Measurements from ENCODE around the gene MAP9.
"Not testable (repeated sequence)": the region's sequence is repeated elsewhere in the genome, so short reads cannot be mapped to it uniquely, and the experiment has no call there.

MAP9 gene

DNA sequence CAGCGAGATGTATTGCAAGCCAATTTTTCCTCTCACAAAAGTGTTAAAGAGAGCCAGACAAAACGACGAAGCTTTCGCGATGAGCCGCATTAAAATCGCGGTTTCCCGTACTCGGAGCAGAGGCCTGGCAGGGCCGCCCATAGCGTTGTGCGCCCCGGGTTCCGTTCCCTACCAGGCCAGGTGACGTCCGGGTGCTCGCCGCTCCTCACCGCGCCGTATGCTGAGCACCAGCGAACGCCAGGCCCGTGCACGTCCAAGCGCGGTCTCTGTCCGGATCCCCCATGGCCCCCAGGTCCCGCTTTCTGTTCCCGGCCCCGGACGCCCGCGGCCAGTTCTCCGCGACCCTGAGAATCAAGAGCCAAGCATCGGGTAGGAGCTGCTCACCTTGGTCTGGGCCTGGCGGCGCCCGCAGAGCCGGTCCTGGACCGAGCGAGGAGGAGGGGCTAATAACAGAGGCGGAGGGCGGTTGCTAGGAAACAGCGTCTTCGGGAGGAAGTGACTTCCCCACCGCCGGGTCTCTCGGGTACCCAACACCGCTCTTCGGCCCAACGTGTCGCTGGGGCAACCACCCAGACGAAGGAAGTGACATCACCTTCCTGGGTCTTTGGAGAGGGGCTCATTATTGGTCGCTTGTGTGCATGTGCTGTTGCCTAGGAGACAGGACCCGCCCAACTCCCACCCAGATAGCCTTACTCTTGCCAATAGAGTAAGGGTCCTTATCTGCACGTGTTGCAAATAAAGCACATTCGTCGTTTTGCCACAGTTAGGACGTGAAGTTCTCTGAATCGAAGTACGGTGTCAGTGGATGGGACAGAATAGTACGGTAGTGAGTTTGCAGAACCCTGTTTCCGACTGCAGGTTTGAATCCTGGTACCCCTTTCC is at the start of gene MAP9:
MAP9 (minus strand) TSS at position 579 of the 882 bp plus-strand sequence. CDS start 1,115 bp downstream, outside the sequence.
- no peak for DNase-seq (ENCODE audit: low spot score)

DNA sequence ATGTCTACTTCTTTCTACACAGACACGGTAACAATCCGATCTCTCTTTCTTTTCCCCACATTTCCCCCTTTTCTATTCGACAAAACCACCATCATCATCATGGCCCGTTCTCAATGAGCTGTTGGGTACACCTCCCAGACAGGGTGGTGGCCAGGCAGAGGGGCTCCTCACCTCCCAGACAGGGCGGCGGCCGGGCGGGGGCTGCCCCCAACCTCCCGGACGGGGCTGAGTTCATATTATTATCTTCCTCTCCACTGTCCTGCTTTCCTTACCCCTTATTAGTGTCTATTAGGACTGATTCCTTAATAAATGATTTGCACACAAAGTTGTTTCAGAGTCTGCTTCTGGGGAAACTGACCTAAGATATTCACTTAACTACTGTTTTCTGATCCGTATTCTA is 48.0 kb upstream of the MAP9 start:
- DNase-seq (ENCODE audit: low spot score) = not testable (repeated sequence)

DNA sequence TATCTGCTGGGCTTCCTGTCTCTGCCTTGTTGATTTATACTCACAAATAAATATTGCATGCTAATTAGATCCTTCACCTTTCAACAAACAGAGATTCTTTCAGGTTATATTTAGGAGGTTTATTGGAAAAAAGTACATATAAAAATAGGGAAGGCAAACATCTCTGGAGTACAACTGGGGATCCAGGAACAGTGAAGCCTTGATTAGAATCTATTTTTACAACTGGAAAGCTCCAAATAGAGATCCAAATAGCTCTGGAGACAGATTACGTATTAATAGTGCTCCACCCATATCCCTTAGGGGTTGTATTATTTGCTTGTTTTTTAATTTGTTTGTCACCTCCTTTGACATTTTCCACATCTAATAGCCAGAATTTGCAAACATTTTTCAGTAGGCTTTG is 46.9 kb upstream of the MAP9 start:
- DNase-seq (ENCODE audit: low spot score) = no peak

DNA sequence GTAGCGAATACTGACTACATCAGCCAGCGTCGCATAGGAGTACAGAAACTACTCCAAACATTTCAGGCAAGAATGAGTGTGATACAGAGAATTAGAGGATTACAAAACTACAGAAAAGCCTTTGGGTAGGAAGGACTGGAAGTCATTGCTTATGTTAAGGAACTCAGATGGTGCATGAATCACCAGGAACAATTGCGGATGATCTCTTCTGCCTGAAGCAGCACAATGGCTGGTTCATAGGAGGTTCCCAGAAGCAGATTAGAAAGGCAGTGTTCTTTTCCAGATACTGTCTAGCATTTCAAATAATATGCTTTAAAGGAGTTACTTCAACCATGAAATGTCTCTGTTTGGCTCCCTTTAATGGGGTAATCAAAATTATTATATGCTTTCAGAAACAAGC is 42.5 kb upstream of the MAP9 start:
- DNase-seq (ENCODE audit: low spot score) = no peak

DNA sequence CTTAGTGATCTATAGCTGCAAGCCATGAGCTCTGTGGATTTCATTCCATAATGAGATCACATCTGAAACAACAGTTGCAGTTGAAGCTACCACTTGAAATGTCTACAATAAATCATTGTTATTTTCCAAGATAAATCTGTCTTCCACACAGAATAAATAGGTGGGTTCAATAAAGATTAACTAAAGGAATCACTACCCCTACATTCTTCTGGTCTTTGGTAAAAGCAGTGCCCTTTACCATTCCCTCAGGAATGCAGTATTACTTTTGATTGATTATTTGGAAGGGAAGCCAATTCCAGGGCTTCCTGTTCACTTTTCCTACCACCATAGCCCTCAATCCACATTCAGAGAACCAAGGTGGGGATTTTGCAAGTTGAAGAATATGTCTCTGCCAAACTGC is 38.9 kb upstream of the MAP9 start:
- no peak for DNase-seq (ENCODE audit: low spot score)

DNA sequence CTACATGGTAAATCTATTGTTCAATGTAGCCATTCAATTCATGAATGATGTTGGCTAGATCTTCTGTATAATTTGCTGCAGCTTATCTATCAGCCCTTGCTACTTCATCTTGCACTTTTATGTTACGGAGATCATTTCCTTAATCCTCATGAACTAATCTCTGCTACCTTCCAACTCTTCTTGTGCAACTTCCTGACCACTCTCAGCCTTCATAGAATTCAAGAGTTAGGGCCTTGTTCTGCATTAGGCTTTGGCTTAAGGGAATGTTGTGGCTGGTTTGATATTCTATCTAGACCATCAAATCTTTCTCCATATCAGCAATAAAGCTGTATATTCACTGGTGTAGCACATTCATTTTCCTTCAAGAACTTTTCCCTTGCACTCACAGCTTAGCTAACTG is 36.7 kb upstream of the MAP9 start:
- DNase-seq (ENCODE audit: low spot score) = no peak

DNA sequence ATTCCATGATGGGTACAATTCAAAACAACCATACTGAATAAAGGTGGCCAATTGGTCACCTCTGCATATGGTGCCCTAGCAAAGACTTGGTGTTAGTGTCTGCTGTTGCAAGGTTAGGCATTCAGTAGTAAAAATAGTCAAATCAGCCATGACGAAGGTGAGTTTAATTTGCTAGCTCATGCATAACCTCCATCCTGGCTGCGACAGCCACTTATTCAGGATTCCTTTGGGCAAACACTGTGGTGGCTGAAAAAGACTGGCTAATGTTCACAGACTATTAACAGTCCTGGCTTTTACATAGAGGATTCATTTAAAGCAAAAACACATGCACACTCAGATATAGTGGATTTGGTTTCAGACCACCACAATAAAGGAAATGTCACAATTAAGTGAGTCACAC is 34.8 kb upstream of the MAP9 start:
- DNase-seq (ENCODE audit: low spot score) = no peak

GRCh38 chr4:155408796-155409195 is 32.0 kb upstream of the MAP9 start:
- DNase-seq (ENCODE audit: low spot score) = no peak

GRCh38 chr4:155407480-155407879 is 30.7 kb upstream of the MAP9 start:
- DNase-seq (ENCODE audit: low spot score) = no peak

DNA sequence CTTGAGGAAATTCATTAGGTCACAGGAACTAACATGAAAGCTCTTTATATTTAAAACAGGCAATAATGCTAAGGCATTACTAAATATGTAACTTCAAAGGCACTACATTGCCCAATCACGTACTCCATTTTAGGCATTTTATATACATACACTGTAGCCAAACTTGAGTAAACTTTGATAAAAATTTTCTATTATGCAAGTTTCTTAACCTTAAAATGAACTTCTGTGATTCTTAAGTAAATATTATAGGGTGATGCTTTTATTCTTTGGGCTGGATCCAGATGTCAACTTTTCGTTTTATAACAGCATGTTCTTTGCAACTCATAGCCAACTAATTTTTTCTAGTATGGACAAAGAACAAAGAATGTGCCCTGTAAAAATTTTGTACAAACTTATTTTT is 28.3 kb upstream of the MAP9 start:
- no peak for DNase-seq (ENCODE audit: low spot score)

DNA sequence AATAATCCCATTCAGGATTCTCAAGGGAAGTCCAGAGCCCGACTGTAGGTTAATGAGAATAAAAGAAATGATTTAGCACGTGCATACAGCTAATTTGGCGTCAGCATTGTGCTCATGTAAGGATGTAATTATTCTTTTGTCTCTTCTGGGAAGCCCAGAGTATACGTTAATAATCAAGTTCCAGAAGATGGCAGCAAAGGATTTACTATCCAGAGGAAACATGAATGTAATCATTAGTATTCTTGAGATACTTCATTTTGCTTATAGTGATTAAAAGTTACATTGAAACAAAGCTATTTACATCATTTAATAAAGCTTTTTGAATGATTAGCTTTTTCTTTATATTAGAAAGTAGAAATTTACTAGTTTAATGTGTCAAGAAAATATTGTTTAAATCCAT is 27.1 kb upstream of the MAP9 start:
- DNase-seq (ENCODE audit: low spot score) = peak; percentile 26

GRCh38 chr4:155402941-155403340 is 26.2 kb upstream of the MAP9 start:
- DNase-seq (ENCODE audit: low spot score) = no peak

GRCh38 chr4:155400893-155401292 is 24.1 kb upstream of the MAP9 start:
- DNase-seq (ENCODE audit: low spot score) = no peak

DNA sequence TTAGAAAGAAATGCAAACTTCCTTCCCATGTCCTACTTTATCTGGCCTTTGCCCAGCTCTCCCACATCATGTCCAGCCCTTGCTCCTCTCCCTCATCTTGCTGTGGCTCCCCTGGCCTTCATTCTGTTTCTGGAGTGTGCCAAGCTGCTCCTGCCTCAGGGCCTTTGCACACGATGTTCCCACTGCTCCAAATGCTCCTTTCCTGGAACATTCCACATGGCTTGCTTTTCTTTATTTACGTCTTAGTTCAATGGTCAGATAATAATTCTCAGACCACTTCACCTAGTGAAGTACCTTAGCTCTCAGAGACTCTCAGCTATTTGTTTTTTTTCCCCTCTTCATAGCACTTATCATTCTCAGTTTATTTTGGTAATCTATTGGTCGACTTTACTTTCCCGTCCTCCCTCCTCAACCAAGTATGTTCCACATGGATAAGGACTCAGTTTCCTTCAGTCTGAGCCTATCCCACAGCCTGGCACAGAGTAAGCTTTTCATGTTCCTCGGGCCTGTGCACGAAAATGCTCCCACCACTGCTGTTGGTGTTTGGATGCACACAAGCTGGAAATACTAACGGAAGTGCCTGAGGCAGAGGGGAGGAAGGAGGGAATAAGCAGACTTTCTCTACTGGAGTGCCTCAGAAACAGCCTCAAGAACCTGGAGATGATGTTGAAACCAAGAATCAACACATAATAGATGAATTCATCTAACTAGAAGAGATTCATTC is 23.4 kb upstream of the MAP9 start:
- no peak for DNase-seq (ENCODE audit: low spot score)

DNA sequence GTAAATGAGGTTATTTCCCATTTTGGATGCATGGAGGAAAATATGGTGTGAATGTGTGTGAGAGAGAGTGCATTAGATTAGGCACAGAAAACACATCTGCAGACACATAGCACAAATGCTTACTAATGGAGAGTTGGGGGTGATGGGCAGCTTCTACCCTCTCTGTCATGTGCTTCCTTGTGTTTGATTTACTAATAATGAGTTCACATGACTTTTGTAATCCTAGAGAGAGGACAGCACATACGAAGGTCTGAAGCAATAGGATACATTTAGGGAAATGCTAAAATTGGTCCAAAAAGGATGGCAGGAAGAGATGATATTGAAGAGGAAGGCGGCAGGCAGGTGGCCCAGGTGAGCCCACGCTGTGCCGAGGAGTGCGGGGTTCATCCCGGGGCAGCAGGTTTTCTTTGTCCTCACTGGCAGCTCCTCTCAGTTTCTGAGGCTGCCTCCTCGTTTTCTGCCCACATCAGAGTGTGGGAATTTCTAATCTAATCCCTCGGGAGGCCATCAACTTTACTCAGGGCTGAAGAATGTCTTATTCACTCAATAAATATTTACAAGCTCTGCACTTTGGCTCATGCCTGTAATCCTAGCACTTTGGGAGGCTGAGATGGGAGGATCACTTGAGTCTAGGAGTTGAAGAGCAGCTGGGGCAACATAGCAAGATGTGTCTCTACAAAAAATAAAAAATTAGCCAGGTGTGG is 15.9 kb upstream of the MAP9 start:
- peak; percentile 1 for DNase-seq (ENCODE audit: low spot score)

DNA sequence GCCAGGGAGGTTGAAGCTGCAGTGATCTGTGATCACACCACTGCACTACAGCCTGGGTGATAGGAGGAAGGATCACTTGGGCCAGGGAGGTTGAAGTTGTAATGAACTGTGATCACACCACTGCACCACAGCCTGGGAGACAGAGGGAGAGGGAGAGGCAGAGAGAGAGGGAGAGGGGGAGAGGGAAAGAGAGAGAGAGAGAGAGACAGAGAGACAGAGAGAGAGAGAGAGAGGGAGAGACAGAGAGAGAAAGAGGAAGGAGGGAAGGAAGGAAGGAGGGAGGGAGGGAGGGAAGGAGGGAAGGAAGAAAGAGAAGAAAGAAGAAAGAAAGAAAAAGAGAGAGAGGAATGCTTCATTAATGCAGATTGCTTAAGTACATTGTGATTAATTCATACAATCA is 15.2 kb upstream of the MAP9 start:
- DNase-seq (ENCODE audit: low spot score) = no peak

GRCh38 chr4:155388162-155388561 is 11.4 kb upstream of the MAP9 start:
- no peak for DNase-seq (ENCODE audit: low spot score)

- no peak for DNase-seq (ENCODE audit: low spot score)
These were observed 6.8 kb upstream of the MAP9 start for GRCh38 chr4:155383541-155383940.

GRCh38 chr4:155377276-155377675 is 511 bp upstream of the MAP9 start:
- DNase-seq (ENCODE audit: low spot score) = no peak

- DNase-seq (ENCODE audit: low spot score) = peak; percentile 34
These were observed 5.2 kb downstream of the MAP9 start for GRCh38 chr4:155371432-155372043.

GRCh38 chr4:155367608-155368007 is 9.2 kb downstream of the MAP9 start:
- no peak for DNase-seq (ENCODE audit: low spot score)

DNA sequence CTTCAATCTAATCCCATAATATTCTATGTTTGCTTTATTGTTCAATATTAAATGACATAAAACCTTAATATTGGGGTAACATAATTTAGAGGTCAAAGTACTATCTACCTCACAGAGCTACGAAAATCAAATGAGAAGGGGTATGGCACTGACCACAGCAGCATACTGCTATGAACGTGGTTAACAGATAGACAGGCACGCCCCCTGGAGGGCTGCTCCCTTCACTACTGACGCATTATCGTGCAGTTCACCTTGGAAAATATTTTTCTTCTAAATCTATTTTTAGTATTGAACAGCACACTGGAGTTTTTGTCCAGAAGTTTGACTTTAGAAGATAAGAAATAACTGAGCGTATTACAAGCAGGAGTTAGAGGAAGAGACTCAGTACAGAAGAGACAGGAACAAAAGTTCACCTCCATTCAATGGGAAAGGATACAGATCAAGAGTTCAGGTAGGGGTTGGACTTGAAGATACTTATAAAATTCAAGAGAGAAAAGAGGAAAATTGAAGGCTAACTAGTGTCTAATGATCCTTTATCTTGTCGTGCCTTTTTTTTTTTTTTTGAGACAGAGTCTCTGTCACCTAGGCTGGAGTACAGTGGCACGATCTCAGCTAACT is 22.7 kb downstream of the MAP9 start:
- peak; percentile 14 for DNase-seq (ENCODE audit: low spot score)

Data from SW480 (cell line).